ENCODE results near the gene KXD1. TPM values are rescaled to one million over a fixed set of nuclear protein-coding genes. Genes with fewer than 3 reads are reported as not detected.

Gene KXD1
- total RNA-seq = 100 to 1,000 TPM in 3 of 4 donors, 10 to 100 TPM in 1; 82.0 to 226 (median 142) TPM

- Histone ChIP-seq H3K27ac (peak within 1 kb of the TSS; percentile 91 to 94 (median 93)), H3K4me1 (peaks cover 0 to 6% (median 2%) of the 10 kb centered on the region in 4 donors), H3K9me3 (no peaks in the 10 kb centered on the region), H3K4me3 (peak within 1 kb of the TSS; percentile 78 to 94 (median 84)), H3K36me3 (peaks cover 0 to 10% (median 0%) of the 10 kb centered on the region in 3 donors), H3K27me3 (no peaks in the 10 kb centered on the region)
- peak; percentile 97 to 100 (median 99) for DNase-seq
- TF ChIP-seq CTCF (IDR thresholded peaks at IDR 0.05) (no peak), POLR2A (IDR thresholded peaks at IDR 0.05) (peak; percentile 74 to 82)
Observed at GRCh38 chr19:18557411-18558201, at the start of gene KXD1. TSS of gene KXD1 (plus strand) at chr19:18557870. CDS start at chr19:18562057, 4,187 bp downstream.

DNA sequence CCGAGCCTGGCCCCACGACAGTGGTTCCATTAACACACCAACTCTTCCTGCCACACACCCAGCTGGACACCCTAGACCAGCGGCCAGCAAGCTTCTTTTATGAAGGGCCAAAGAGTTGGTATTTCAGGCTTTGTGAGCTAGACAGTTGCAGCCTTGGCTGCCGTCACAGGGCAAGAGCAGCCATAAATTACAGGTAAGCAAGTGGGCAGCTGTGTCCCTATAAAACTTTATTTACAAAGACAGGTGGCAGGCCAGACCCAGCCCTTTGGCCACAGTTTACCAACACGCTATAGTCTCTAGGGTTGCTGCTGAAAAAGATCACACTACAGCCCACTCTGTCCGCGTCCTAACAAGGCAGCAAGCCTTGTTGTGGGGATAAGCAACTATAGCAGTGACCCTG, 49.1 kb upstream of the KXD1 start:
- Histone ChIP-seq H3K27me3 (no peaks in the 10 kb centered on the region), H3K36me3 (no peaks in the 10 kb centered on the region), H3K4me3 (no peak overlapping the region), H3K4me1 (peaks cover 26 to 84% (median 45%) of the 10 kb centered on the region in 4 donors), H3K27ac (peak overlapping the region in 2 of 4 donors; percentile 83 to 91), H3K9me3 (no peaks in the 10 kb centered on the region)
- no peak for DNase-seq
- no peak for TF ChIP-seq POLR2A (IDR thresholded peaks at IDR 0.05)
- no peak for TF ChIP-seq CTCF (IDR thresholded peaks at IDR 0.05)

DNA sequence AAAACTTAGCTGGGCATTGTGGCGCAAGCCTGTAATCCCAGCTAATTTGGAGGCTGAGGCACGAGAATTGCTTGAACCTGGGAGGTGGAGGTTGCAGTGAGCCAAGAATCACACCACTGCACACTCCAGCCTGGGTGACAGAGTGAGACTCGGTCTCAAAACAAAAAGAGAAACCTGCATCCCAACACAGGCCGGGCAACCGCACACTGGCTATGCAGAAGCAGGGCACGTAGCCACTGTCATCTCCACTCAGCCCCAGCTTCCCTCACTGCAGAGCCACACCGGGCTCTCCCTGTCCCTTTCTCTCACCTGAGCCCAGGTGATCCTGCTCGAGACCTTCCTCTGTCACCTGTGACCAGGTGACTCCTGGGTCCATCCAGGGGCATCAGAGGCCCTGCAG, 47.5 kb upstream of the KXD1 start:
- no peaks in the 10 kb centered on the region for H3K27me3 ChIP-seq
- no peak overlapping the region for H3K4me3 ChIP-seq
- H3K4me1 ChIP-seq = peaks cover 19 to 84% (median 37%) of the 10 kb centered on the region in 4 donors
- no peaks in the 10 kb centered on the region for H3K9me3 ChIP-seq
- H3K27ac ChIP-seq = peak overlapping the region in 1 of 4 donors; percentile 6
- no peaks in the 10 kb centered on the region for H3K36me3 ChIP-seq
- DNase-seq = no peak
- TF ChIP-seq CTCF (IDR thresholded peaks at IDR 0.05) (no peak), POLR2A (IDR thresholded peaks at IDR 0.05) (no peak)

DNA sequence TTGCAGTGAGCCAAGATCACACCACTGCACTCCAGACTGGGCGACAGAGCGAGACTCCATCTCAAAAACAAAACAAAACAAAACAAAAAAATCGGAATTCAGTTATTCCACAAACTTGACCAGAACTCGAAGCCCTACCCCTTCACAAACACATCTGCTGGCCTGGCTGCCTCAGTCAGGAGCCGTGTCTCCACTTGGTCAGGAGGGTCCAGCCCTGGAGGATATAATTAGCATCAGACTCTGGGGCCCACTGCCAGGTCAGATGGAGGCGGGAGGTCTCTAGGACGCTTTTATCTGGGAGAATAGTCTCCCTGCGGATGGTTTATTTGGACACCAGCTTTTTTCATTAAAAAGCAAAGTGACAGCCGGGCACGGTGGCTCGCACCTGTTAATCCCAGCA, 43.8 kb upstream of the KXD1 start:
- Histone ChIP-seq H3K27me3 (no peaks in the 10 kb centered on the region), H3K4me1 (peaks cover 5 to 80% (median 18%) of the 10 kb centered on the region in 4 donors), H3K4me3 (no peak overlapping the region), H3K36me3 (no peaks in the 10 kb centered on the region), H3K27ac (peak overlapping the region in 2 of 4 donors; percentile 21 to 86), H3K9me3 (no peaks in the 10 kb centered on the region)
- DNase-seq = no peak
- no peak for TF ChIP-seq POLR2A (IDR thresholded peaks at IDR 0.05)
- no peak for TF ChIP-seq CTCF (IDR thresholded peaks at IDR 0.05)

DNA sequence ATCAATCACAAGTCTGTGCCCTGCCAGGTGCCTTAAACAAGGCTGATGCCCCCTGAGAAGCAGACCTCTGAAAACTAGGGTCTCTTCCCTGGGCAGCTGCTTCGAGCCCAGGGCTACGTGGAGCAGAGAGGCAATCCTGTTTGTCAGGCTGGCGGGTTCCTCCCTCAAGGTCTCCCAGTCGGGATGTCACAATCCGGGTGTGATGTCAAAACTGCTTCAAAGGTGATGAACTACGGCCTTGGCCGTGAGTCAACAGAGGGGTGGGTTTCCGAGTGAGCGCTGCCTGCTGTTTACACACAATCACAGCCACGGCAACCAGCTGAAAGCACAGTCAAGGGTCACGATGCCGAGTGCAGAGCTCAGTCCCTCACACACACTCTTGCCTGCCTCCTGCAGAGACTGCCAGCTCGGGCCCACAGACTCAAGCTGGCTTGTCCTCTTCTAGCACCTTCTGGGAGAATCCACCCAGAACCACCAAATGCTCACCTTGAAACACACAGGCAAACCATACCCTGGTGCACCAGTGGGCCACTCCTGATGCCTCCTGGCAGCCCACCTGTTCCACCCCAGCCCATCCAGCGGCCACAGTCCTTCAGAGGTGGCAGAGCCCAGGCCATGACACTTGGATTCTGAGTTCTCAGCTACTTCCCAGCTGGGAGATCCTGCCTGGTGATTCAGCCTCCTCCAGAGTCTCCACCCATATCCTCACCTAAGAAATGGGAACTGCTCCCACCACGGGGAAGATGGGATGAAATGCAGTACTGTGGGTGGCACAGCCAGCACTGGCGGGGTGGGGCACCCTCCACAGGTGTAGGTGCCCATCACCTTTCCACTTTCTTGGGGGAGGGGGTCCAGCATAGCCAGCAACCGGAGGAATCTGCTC, 42.6 kb upstream of the KXD1 start:
- H3K4me3 ChIP-seq = peak overlapping the region in 1 of 4 donors; percentile 26
- H3K36me3 ChIP-seq = no peaks in the 10 kb centered on the region
- H3K4me1 ChIP-seq = peaks cover 5 to 80% (median 16%) of the 10 kb centered on the region in 4 donors
- H3K27me3 ChIP-seq = no peaks in the 10 kb centered on the region
- no peaks in the 10 kb centered on the region for H3K9me3 ChIP-seq
- TF ChIP-seq POLR2A (IDR thresholded peaks at IDR 0.05) (peak in 1 of 2 donors; percentile 51), CTCF (IDR thresholded peaks at IDR 0.05) (peak in 1 of 6 experiments; percentile 13)
- H3K27ac ChIP-seq = peak overlapping the region; percentile 5 to 95 (median 70)
- DNase-seq = peak; percentile 33 to 92 (median 85)

All from Peyer's patch (tissue), 4 donors.